ENCODE data around the gene B9D1.

- TF ChIP-seq CTCF (IDR thresholded peaks at IDR 0.05; ENCODE audit: low read depth, low read length, poor library complexity, severe bottlenecking) (no peak), EZH2phosphoT487 (IDR thresholded peaks at IDR 0.05; ENCODE audit: borderline replicate concordance, low read length) (no peak)
Measured at GRCh38 chr17:19379361-19380065, 17.0 kb upstream of the B9D1 start.
